ENCODE measurements around the gene SGSM2.

SGSM2 gene

GRCh38 chr17:2368359-2368758, 31.1 kb downstream of the SGSM2 start:
- no peak for DNase-seq (ENCODE audit: low read depth)

- no peak for DNase-seq (ENCODE audit: low read depth)
These were observed 31.7 kb downstream of the SGSM2 start for GRCh38 chr17:2369039-2369438.

- DNase-seq (ENCODE audit: low read depth) = no peak
These were observed 32.4 kb downstream of the SGSM2 start for GRCh38 chr17:2369551-2370210.

- no peak for DNase-seq (ENCODE audit: low read depth)
These were observed 32.9 kb downstream of the SGSM2 start for GRCh38 chr17:2370211-2370589.

- no peak for DNase-seq (ENCODE audit: low read depth)
These were observed 34.2 kb downstream of the SGSM2 start for GRCh38 chr17:2371183-2372130.

- no peak for DNase-seq (ENCODE audit: low read depth)
These were observed 34.9 kb downstream of the SGSM2 start for GRCh38 chr17:2372180-2372579.

- no peak for DNase-seq (ENCODE audit: low read depth)
These were observed 35.4 kb downstream of the SGSM2 start for GRCh38 chr17:2372681-2373080.

- DNase-seq (ENCODE audit: low read depth) = no peak
These were observed 35.9 kb downstream of the SGSM2 start for GRCh38 chr17:2373179-2373578.

- DNase-seq (ENCODE audit: low read depth) = no peak
These were observed 37.4 kb downstream of the SGSM2 start for GRCh38 chr17:2374549-2375285.

GRCh38 chr17:2375406-2375805, 38.1 kb downstream of the SGSM2 start:
- no peak for DNase-seq (ENCODE audit: low read depth)

GRCh38 chr17:2376107-2376506, 38.8 kb downstream of the SGSM2 start:
- no peak for DNase-seq (ENCODE audit: low read depth)

GRCh38 chr17:2377659-2378058, 40.4 kb downstream of the SGSM2 start:
- no peak for DNase-seq (ENCODE audit: low read depth)

- no peak for DNase-seq (ENCODE audit: low read depth)
These were observed 41.6 kb downstream of the SGSM2 start for GRCh38 chr17:2378905-2379304.

- no peak for DNase-seq (ENCODE audit: low read depth)
These were observed 42.4 kb downstream of the SGSM2 start for GRCh38 chr17:2379489-2380225.

GRCh38 chr17:2380226-2380922, 43.1 kb downstream of the SGSM2 start:
- DNase-seq (ENCODE audit: low read depth) = no peak

- no peak for DNase-seq (ENCODE audit: low read depth)
These were observed 43.8 kb downstream of the SGSM2 start for GRCh38 chr17:2380950-2381649.

GRCh38 chr17:2383628-2384167, 46.4 kb downstream of the SGSM2 start:
- DNase-seq (ENCODE audit: low read depth) = no peak

GRCh38 chr17:2384439-2385127, 47.3 kb downstream of the SGSM2 start:
- no peak for DNase-seq (ENCODE audit: low read depth)

- DNase-seq (ENCODE audit: low read depth) = no peak
These were observed 48.2 kb downstream of the SGSM2 start for GRCh38 chr17:2385240-2386210.

Measured in activated T-helper 9 cell treated with anti-CD3 and anti-CD28 coated beads, Interleukin-2, amount 50 U/mL, for 16 hours (primary cell).